ENCODE measurements around the gene MBL2.

MBL2 gene

DNA sequence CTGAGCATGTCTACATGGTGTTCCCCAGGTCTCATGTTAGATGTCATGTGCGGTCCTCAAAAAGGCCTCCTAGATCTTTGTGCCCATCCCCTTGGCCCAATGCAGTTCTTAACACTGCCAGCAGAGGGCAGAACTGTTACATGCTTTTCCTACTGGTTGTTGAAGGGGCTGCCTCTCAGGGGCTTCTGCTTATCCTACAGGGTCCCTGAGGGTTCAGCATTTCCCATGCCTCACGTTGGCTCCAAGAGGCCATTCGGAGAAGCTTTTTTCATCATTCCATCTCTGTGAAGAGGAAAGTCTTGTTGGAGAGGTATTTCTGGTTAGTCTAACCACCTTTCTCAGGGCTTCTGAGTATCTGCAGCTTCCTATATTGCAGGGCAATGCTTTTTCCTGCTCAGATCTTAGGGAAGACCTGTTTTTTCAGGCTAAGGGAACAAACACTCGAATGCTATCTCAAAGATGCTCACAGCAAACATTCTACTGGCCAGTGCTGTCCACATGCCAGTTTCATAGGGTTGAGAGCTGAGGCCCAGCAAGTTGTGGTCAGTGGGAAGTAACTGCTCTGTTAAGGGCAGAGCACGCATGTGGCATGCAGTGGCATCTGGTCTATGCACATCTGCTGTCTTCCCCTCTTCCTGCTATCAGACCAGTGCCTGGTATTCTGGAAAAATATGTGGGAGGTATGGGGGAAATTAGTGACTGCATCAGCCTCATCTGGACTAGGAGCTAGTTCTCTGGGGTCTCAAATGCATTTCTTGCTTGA, 31.5 kb downstream of the MBL2 start:
- no peak overlapping the region for H3K4me3 ChIP-seq (ENCODE audit: severe bottlenecking)
- no peaks in the 10 kb centered on the region for H3K4me1 ChIP-seq (ENCODE audit: insufficient read depth, poor library complexity, severe bottlenecking)
- TF ChIP-seq, protein P1, sequence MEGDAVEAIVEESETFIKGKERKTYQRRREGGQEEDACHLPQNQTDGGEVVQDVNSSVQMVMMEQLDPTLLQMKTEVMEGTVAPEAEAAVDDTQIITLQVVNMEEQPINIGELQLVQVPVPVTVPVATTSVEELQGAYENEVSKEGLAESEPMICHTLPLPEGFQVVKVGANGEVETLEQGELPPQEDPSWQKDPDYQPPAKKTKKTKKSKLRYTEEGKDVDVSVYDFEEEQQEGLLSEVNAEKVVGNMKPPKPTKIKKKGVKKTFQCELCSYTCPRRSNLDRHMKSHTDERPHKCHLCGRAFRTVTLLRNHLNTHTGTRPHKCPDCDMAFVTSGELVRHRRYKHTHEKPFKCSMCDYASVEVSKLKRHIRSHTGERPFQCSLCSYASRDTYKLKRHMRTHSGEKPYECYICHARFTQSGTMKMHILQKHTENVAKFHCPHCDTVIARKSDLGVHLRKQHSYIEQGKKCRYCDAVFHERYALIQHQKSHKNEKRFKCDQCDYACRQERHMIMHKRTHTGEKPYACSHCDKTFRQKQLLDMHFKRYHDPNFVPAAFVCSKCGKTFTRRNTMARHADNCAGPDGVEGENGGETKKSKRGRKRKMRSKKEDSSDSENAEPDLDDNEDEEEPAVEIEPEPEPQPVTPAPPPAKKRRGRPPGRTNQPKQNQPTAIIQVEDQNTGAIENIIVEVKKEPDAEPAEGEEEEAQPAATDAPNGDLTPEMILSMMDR (IDR thresholded peaks at IDR 0.05; ENCODE audit: poor library complexity, severe bottlenecking): peak; percentile 80
- H3K27me3 ChIP-seq (ENCODE audit: insufficient read depth, poor library complexity, severe bottlenecking): no peaks in the 10 kb centered on the region
- no peaks in the 10 kb centered on the region for H3K36me3 ChIP-seq (ENCODE audit: low read depth)
- no peaks in the 10 kb centered on the region for H3K9me3 ChIP-seq (ENCODE audit: severe bottlenecking)
- DNase-seq (ENCODE audit: low spot score): no peak
- no peak overlapping the region for H3K27ac ChIP-seq (ENCODE audit: poor library complexity, severe bottlenecking)
- ATAC-seq (ENCODE audit: low read depth): 0 out of 3 replicates have a peak, but pooled peaks have one; percentile 12

DNA sequence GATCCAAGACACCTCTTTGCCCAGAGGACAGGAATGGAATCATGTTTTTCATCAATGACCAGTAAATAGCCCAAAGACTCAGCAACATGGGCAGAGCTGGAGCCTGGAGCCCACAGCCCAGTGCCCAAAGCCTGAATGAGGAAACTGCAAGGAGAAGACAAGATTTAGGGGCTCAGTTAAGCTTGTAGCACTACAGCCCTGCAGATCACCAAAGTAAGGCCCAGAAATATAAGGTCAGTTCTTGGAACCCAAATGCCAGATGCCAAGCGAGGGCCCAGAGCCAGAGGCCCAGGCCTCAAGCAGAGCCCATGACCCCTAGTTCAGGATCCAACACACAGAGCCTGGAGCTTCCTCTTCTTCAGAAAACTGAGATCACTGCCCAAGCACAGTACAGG, 32.4 kb downstream of the MBL2 start:
- ATAC-seq (ENCODE audit: low read depth) (no peak), DNase-seq (ENCODE audit: low spot score) (no peak)
- no peaks in the 10 kb centered on the region for H3K4me1 ChIP-seq (ENCODE audit: insufficient read depth, poor library complexity, severe bottlenecking)
- H3K27me3 ChIP-seq (ENCODE audit: insufficient read depth, poor library complexity, severe bottlenecking): no peaks in the 10 kb centered on the region
- no peak overlapping the region for H3K4me3 ChIP-seq (ENCODE audit: severe bottlenecking)
- TF ChIP-seq, protein P1 (IDR thresholded peaks at IDR 0.05; ENCODE audit: poor library complexity, severe bottlenecking): no peak
- H3K9me3 ChIP-seq (ENCODE audit: severe bottlenecking): no peaks in the 10 kb centered on the region
- H3K27ac ChIP-seq (ENCODE audit: poor library complexity, severe bottlenecking): no peak overlapping the region
- H3K36me3 ChIP-seq (ENCODE audit: low read depth): no peaks in the 10 kb centered on the region

DNA sequence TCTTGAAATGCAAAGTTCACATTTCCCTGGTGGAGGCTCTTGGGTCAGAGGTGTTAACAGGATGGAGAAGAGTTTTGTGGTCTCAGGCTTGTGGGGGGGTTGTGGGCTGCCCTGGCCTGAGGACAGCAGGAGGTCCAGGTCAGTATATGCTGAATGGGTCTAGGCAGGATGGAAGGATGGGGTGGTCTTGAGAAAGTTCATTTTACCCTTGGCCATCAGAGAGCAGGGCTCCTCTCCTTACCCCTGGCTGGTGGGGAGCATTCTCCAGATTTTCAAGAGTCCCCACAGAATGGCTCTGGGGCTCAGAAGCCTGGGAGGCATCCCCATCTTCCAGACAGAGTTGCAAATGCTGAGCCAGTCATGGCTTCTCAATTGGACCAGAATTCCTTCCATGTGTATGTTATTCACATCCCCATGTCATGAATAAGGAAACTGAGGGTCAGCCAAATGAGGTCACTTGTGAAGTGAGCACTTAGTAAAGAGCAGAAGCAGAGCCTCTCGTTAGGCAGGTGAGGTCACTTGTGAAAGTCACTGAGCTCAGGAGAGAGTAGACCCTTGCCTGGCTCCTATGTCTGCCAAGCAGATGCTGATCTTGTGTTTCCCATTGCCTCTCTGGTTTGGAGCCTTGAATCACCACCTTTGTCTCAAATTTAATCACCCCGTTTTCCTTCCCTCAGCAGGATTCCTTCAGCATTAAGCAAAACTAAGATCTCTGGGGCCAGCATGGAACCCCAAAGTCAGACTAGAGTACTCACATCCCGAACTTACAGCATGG, 33.0 kb downstream of the MBL2 start:
- TF ChIP-seq, protein P1 (IDR thresholded peaks at IDR 0.05; ENCODE audit: poor library complexity, severe bottlenecking): no peak
- Histone ChIP-seq H3K27me3 (ENCODE audit: insufficient read depth, poor library complexity, severe bottlenecking) (no peaks in the 10 kb centered on the region), H3K4me1 (ENCODE audit: insufficient read depth, poor library complexity, severe bottlenecking) (no peaks in the 10 kb centered on the region), H3K4me3 (ENCODE audit: severe bottlenecking) (no peak overlapping the region), H3K36me3 (ENCODE audit: low read depth) (no peaks in the 10 kb centered on the region), H3K27ac (ENCODE audit: poor library complexity, severe bottlenecking) (no peak overlapping the region), H3K9me3 (ENCODE audit: severe bottlenecking) (no peaks in the 10 kb centered on the region)
- DNase-seq (ENCODE audit: low spot score): no peak
- ATAC-seq (ENCODE audit: low read depth): no peak

DNA sequence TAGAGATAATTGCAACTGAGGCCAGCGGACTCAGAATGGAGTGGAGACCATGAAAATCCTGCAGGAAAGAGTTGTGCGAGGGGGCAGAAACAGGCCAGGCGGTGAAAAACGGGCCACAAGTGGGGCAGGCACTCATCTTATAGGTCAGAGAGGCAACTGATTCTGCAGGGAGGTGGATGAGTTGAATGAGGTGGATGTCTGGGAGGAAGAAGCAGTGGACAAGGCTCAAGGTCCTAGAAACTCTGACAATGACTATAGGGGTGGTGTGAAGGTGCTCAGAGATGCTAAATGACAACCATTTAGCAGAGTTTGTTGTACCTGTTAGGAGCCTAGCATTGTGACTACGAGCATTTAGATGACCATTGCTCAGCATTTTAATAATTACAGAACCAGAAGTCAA, 33.6 kb downstream of the MBL2 start:
- ATAC-seq (ENCODE audit: low read depth): no peak
- DNase-seq (ENCODE audit: low spot score): no peak
- TF ChIP-seq, protein P1 (IDR thresholded peaks at IDR 0.05; ENCODE audit: poor library complexity, severe bottlenecking): no peak
- H3K36me3 ChIP-seq (ENCODE audit: low read depth): no peaks in the 10 kb centered on the region
- H3K27ac ChIP-seq (ENCODE audit: poor library complexity, severe bottlenecking): no peak overlapping the region
- no peaks in the 10 kb centered on the region for H3K27me3 ChIP-seq (ENCODE audit: insufficient read depth, poor library complexity, severe bottlenecking)
- no peak overlapping the region for H3K4me3 ChIP-seq (ENCODE audit: severe bottlenecking)
- no peaks in the 10 kb centered on the region for H3K4me1 ChIP-seq (ENCODE audit: insufficient read depth, poor library complexity, severe bottlenecking)
- H3K9me3 ChIP-seq (ENCODE audit: severe bottlenecking): no peaks in the 10 kb centered on the region
